PC-9 (cell line): ENCODE results near the gene FAIM2.

Source experiments
- CTCF ChIP-seq: fragments of 200-600 bp; sonication (generic); conservative IDR thresholded peaks from 2 replicates; pipeline ENCODE4 v1.6.1; 2017; ENCODE audit warnings: mixed run types, antibody characterized with exemption, mild to moderate bottlenecking, moderate library complexity
- EZH2 ChIP-seq: fragments of 200-600 bp; sonication (generic); IDR thresholded peaks from 2 replicates; pipeline ENCODE4 v1.8.0; 2017; ENCODE audit warnings: antibody characterized with exemption, low read depth

- TF ChIP-seq CTCF (no peak), EZH2 (no peak)
Measured at GRCh38 chr12:49943625-49943960, 39.9 kb upstream of the FAIM2 start.
